M059J (cell line): ENCODE results near the gene FXYD3. TPM values are rescaled to one million over a fixed set of nuclear protein-coding genes. Genes with fewer than 3 reads are reported as not detected.

Source experiments
- DNase-seq: peaks from one replicate; pipeline ENCODE4 v3.0.0-alpha.2; 2012; ENCODE audit warnings: low read depth
- total RNA-seq: library from RNA; depleted of rRNA; stranded (reverse); fragments of >200 nt; shearing (Covaris generic); gene quantifications from 2 replicates; pipeline ENCODE4 v1.2.3, GENCODE V29; 2014

FXYD3 gene
- total RNA-seq, 1 experiment from 2014 or later: 0.64 TPM

DNA sequence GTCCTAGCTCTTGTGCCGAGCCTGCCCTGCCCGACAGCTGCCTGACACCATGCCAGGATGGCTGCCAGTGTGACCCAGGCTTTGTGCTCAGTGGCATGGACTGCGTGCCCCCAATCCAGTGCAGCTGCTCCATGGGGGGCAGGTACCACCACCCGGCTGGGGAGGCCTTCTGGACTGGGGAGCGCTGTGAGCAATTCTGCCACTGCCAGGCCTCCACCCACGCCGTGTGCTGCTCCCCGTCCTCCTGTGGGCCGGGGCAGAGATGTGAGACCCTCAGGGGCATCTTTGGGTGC is 9.4 kb upstream of the FXYD3 start:
- DNase-seq: no peak

DNA sequence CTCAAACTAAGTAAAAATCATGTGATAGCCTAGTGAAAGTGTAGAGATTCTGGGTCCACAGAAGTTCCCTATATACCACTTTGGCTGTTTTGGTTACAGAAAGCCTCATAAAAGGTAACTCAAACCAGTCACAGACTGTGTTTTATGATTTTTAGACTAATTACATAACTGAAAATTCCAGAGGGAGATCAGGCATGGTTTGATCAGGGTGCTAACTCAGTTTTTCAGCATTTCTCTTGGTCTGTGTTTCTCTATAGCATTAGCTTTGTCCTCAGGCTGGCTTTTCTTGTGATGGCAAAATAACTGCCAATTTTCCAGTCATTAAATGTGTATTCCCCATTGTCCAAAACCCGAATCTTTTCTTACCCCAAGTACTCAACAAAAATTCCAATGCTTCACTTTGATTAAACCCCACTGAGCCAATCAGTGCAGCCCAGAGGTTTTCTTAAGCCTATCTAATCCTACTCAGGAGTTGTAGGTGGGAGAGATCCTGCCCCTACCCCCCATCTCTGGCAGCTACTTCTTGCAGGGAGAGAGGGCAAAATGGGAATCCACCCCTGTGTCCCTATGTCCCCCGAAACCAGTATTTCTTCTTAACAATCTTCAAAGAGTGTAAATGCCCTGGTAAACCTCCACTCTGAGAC is 8.6 kb upstream of the FXYD3 start:
- DNase-seq: no peak

DNA sequence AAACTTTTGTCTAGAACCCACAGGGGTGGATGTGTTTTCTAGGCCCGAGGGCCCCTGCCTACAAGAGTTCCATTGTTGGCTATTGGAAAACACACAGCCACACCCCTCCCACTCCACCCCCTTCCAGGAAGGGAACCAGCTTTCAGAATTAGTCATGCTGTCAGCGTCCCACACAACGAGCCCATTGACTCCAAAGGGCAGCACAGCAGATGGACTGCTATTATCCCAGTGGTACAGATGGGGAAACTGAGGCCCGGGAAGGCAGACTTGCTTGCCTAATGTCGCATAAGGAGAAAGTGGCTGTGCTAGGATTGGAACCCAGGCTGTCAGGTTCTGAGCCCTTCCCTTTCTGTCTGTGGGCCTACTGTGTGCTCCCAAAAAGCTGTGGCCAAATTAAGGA is 8.1 kb upstream of the FXYD3 start:
- peak; percentile 49 for DNase-seq

DNA sequence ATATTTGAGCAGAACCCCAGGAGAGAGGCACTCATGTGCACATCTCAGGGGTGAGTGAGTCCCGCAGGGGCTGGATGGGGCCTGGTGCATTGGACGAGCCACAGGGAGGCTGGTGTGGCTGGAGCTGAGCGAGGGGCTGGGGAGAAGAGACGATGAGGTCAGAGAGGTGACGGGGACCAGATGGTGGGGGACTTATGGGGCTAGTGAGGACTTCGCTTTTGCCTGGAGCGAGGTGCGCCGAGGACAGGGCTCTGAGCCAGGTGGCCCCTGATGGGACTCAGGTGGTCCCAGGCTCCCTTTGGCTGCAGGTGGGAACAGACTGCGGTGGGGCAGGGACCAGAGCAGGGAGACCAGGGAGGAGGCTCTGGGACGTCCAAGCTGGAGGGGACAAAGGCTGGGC is 6.9 kb upstream of the FXYD3 start:
- no peak for DNase-seq

DNA sequence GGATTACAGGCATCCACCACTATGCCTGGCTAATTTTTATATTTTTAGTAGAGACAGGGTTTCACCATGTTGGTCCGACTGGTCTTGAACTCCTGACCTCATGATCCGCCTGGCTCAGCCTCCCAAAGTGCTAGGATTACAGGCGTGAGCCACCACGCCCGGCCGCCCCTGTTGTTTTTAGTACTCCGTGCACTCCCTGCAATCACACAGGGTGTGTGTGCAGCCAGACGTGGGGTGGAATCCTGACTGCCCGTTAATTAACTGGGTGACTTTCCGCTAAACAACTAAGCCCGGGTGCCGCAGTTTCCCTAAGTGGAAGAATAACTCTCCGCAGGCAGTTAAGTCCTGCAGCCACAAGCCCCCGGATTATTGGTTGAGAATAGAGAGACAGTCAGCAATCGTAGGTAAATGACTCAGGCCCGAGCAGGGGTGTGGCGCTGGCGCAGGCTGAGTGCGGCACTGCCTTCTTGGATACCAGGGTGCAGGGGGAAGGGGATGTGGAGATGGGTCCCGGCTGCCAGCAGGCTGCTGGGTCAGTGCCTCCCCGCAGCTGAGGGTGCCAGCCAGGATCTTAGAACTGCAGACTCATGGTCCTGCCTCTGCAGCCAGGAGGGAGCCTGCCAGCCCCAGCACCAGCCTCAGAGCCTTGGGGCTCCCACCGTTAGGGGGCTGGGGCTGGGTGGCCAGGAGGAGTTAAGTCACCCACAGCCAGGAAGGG is 6.1 kb upstream of the FXYD3 start:
- peak; percentile 15 for DNase-seq

DNA sequence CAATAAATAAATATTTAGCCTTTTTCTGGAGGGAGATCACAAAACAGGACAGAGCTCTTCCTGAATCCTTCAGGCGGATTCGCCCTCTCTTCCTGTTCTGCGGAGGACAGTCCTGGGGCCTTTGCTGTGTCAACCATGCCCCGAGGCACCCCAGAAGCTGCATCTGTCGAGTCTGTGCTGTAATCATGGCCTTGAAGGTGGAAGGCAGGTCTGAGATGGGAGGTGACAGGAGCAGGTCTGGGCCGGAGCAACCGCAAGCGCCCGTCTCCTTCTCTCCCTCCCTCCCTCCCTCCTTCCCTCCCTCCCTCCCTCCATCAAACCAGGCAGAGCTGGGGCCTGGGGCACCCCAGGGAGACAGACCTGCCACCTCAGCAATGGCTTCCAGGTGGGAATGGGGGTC is 4.6 kb upstream of the FXYD3 start:
- DNase-seq: no peak

DNA sequence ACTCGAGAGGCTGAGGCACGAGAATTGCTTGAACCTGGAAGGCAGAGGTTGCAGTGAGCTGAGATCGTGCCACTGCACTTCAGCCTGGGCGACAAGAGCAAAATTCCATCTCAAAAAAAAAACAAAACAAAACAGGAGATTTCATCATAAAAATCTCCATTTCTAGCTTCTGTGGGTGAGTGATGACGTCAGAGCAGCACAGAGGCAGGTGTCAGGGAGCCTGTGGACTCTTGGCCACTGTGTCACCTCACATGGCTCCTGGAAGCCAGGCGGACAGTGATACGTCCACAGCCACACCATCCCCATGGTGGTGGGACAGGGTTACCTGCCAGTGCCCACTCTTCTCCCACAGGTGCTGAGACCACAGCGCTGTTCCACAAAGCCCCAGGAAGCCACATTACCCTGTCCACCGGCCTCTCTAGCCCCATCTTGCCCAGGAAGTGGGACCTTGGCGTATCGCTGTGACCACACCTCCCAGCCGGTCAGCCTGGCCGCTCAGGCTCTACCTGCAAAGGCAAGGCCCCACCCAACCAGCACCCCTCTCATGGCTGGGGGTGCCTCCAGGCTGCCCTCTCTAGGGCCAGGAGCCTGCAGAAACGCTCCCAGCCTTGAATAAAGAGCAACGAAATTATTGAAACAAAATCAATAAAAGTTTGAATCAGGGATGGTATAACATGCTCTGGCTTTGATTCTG is 2.5 kb upstream of the FXYD3 start:
- DNase-seq: no peak

DNA sequence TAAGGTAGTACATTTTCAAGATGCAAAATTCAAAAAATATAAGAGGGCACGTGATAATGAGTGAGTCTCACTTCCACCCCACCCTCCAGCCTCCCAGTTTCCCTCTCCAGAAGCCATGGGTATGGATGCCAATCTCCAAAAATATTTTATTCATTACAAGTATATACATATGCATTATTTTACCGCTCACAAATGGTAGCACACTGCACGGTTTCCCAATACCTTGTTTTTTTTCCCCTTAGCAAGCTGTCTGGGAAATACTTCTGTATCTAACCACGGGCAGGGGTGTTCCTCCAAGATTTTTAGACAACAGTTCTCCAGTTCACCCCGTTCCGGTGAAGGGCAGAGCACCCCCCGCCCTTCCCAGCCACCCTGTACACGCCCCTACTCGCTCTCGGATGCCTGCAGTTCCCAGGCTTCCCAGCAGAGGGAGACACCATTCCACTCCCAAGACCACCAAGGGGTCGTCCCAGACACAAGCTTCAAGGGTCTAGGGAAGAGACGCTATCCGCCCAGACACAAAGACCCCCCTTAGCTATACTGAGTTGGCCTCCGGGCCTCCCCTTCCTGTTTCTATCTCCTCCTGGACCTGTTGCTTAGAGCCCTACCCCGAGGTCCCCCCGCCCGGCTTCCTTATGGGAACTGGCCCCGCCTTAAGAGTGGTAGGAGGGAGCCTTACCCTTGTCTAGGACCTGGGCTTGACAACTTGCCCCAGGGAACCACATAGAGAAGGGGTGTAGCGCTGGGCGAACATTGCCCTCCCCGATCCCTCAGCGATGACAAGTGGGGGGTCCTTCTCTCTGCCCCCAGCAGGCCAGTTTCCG is 1.1 kb upstream of the FXYD3 start:
- peak; percentile 20 for DNase-seq

DNA sequence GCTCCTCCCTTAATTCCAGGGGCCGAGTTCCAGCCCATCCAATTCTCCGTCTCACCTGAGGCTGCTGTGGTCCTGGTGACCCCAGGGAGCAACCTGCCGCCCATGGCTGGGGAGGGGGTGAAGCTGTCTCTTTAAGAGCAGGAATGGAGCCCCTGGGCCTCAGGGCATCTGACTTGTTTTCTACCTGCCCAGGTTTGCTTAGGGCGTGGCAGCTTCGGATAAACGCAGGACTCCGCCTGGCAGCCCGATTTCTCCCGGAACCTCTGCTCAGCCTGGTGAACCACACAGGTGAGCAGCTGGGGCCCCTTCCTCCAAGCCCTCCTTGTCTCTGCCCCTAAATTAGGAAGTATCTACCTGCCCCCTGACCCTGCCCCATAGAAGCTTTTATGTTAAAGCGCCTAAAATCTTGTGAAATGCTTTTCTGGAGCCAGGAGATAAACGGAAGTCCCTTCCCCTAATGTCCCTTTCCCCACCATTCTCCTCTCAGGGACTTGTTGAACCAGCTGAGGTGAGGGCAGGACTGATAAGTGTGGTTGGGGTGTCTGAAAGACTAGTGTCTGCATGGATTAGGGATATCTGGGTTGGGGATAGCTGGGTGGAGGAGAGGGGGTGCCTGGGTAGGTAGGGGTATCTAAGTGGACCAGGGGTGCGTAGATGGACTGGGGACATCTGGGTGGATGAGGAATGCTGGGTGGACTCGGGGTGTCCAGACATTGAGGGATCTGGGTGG is 614 bp downstream of the FXYD3 start:
- no peak for DNase-seq

DNA sequence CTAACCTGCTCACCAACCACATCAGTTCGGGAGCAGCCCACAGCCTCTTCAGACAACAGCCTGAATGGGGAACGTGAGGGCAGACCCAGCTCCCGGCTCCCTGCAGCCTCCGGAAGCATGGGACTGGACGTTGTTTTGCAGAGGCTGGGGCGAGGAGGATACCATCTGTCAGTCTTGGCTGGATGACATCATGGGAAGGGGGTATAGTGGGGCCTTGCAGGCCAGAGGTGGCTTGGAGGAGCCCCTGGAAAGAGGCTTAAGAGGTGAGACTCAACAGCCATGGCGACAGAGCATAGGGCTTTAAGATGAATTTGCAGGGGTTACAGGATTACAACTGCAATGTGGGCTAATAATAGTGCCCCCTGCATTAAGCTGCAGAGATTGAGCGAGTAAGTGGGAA is 1.5 kb downstream of the FXYD3 start:
- no peak for DNase-seq

DNA sequence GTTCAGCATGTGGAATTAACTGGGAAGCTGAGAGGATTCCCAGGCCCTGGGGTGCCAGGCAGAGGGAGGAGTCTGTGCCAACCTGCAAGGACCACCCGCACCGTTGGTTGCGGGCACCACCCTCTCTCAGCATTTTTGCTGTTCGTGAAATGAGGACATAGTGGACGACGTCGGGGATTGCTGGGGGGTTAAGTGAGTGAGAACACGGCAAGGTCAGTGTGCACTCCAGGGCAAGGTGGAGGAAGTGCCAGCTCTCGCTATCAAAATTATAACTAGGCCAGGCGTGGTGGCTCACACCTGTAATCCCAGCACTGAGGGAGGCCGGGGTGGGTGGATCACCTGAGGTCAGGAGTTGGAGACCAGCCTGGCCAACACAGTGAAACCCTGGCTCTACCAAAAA is 2.2 kb downstream of the FXYD3 start:
- no peak for DNase-seq

DNA sequence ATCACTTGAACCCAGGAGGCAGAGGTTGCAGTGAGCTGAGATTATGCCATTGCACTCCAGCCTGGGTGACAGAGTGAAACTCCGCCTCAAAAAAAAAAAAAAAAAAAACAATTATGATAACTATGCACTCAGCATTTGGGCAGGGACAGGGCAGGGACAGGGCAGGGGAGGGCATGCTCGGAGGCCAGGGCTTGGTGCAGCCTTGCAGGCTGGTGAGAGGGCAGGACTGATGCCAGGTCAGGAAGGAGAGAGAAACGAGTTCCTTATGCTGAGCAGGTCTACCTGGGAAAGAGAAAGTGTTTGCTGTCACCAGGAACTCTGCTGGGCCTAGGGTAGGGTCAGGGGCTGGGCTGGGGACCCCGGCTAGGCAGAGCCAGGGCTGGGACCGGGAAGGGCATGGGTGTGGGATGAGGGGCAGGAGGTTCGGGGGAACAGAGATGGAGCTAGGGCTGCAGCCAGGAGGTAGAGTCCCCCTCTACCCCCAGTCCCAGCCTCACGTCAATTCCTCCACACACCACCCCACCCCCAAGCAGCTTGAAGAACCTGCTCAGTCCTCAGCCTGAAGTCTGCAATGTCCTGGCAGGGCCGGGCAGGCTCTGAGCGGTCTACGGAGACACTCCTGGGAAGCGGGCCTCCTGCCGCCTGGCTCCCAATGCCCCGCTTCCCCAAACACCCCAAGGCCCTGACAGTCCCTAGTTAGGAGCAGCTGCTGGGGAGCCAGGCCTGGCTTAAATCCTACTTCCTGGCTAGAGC is 2.8 kb downstream of the FXYD3 start:
- DNase-seq: no peak

DNA sequence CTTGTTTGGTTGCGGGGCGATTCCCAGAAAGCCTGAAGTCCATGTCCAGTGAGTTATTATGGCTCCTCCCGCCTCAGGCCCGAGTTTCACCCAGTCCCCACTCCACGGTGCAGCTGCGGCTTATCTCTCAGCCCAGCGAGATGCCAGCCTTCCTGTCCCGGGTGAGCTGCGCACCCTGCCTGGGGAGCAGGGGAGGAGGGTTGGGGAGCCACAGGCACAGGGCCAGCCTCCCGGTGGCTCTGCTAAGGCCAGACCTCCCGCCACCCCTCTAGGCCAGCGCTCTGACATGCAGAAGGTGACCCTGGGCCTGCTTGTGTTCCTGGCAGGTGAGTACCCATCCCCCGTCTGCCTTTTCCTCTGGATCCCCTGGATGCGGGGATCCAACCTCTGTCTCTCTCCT is 3.5 kb downstream of the FXYD3 start:
- DNase-seq: no peak

DNA sequence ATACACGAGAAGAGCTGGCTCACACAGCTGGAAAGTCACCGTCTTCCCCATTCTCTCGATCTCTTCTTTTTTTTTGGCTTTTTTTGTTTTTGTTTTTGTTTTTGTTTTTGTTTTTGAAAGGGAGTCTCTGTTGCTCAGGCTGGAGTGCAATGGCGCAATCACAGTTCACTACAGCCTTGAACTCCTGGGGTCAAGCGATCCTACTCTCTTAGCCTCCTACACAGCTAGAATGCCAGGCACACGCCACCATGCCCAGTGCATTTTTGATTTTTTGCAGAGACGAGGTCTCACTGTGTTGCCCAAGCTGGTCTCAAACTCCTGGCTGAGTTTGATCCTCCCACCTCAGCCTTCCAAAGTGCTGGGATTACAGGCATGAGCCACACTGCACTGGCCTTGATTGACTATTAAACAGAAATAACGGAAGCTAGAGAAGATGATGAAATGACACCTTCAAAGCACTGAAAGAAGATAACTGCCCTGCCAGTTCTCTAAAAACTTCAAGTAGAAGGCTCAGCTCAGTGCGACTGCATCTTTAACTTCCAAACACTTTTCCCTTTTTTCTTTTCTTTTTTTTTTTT is 4.0 kb downstream of the FXYD3 start:
- no peak for DNase-seq

DNA sequence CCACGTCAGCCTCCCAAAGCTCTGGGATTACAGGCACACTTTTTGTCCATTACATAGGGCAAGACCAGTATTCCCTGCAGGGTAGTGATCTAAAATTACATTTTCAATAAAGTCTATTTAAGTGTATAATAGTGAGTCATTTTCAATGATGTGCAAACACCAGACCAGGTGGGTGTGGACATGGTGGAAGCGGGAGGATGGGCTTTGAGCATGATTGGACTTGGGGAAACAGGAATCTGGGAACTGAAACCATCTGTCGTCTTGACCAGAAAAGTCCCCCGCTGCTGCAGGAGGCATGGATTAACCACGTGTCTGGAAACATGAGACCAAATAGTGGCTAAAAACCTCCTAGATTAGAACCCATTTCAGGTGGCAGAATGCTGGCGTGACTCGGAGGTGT is 4.9 kb downstream of the FXYD3 start:
- DNase-seq: peak; percentile 52

DNA sequence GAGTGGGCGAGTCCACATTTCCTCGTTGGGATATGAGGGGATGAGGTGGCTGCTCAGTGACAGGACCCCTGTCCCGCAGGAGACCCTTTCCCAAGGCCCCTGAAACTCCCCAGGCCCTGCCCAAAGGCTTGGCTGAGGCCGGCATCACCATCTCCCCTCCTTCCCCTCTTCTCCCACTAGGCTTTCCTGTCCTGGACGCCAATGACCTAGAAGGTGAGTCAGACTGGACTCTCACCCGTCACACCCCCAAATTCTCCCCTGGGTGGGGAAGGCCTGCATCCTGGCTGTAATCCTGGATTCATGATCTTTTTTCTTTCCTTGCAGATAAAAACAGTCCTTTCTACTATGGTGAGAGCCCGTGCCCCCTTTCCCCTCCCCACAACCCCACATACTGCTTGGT is 5.3 kb downstream of the FXYD3 start:
- no peak for DNase-seq

DNA sequence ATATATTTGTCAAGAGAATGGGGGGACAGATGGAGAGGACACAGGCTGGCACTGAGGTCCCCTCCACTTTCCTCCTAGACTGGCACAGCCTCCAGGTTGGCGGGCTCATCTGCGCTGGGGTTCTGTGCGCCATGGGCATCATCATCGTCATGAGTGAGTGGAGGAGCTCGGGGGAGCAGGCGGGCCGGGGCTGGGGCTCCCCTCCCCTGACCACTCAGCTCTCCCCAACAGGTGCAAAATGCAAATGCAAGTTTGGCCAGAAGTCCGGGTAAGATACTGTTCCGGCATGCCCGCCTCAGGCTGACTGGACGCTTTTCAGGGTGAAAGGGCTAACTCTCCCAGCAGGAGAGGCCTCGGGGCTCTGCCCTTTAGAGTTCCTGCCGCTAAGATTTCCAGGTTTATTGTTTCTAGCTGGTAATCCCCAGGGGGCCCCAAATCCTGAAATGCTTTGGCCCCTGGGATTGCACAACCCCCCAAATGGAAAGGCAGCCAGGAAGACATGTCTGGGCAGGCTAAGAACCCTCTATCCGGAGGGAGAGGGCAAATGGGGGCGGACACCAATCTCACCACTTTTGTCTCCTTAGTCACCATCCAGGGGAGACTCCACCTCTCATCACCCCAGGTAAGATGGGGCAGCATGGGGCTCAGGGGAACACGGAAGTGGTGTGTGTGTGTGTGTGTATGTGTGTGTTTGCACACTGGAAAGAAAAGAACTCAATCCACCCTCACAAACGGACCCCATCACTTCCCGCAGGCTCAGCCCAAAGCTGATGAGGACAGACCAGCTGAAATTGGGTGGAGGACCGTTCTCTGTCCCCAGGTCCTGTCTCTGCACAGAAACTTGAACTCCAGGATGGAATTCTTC is 7.3 kb downstream of the FXYD3 start:
- DNase-seq: no peak

DNA sequence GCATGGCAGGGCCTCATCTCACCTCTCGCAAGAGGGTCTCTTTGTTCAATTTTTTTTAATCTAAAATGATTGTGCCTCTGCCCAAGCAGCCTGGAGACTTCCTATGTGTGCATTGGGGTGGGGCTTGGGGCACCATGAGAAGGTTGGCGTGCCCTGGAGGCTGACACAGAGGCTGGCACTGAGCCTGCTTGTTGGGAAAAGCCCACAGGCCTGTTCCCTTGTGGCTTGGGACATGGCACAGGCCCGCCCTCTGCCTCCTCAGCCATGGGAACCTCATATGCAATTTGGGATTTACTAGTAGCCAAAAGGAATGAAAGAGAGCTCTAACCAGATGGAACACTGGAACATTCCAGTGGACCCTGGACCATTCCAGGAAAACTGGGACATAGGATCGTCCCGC is 8.0 kb downstream of the FXYD3 start:
- peak; percentile 49 for DNase-seq
